HepG2 (cell line): Measurements from ENCODE around the gene SERPINI1. TPM values are rescaled to one million over a fixed set of nuclear protein-coding genes. Genes with fewer than 3 reads are reported as not detected.
A peak's percentile ranks its signal among the peaks of the same experiment; 100 is the strongest.

Source experiments
- ATAC-seq: fragments of 200-7000 bp; cut with Tn5 transposase; 3 replicates; pipeline ENCODE4 v1.9.1; 2020; ENCODE audit warnings: mild to moderate bottlenecking, moderate library complexity
- BruUV-seq: library from RNA; stranded (reverse); fragments of 400-500 nt; replicated peaks from 2 replicates; lab custom pipeline; 2021; lab: Mats Ljungman, UMichigan
- CTCF ChIA-PET: fragments of 300-600 bp; formaldehyde crosslinking; extraction: SDS; loops from one replicate; lab custom pipeline; 2021; ENCODE audit warnings: low total read pairs, inconsistent platforms, low intra/inter-chr PET ratio; lab: Yijun Ruan, JAX
- POLR2A ChIA-PET: fragments of 350-600 bp; sonication (Branson Sonifier 250); formaldehyde crosslinking; loops from one replicate; lab custom pipeline; 2020; ENCODE audit warnings: antibody characterized with exemption, inconsistent platforms; lab: Yijun Ruan, JAX
- DNase-seq: peaks from one replicate; pipeline ENCODE4 v3.0.0-alpha.2; 2015; ENCODE audit warnings: low spot score
- FAIRE-seq: peaks from 3 replicates; lab custom pipeline; 2011; peaks lifted over from hg19 to GRCh38; lab: Jason Lieb, UNC
- H2AFZ ChIP-seq: one replicate; pipeline ENCODE4 v1.6.1; 2011; ENCODE audit warnings: low read length, inconsistent platforms
- H3K27ac ChIP-seq: fragments of 300-600 bp; 3 replicates; pipeline ENCODE4 v1.8.0; 2011; ENCODE audit warnings: mixed run types, mild to moderate bottlenecking, mixed read lengths, low read length, inconsistent platforms; ENCODE audit not compliant: insufficient read depth; ENCODE audit errors: extremely low read length
- H3K27me3 ChIP-seq, 2 experiments: fragments of 200-600 bp in 1 of 2; 2 replicates in 1 of 2; 3 replicates in 1 of 2; pipeline versions ENCODE4 v1.6.0 to v1.8.0; 2011; ENCODE audit warnings: low read length in 2 of 2, mild to moderate bottlenecking in 2 of 2, moderate library complexity in 2 of 2, inconsistent platforms in 1 of 2; ENCODE audit not compliant: insufficient read depth in 2 of 2, control insufficient read depth in 1 of 2
- H3K36me3 ChIP-seq, 2 experiments: fragments of 200-600 bp in 1 of 2; replicated peaks in 1 of 2; 2 replicates in 1 of 2; 3 replicates in 1 of 2; pipeline versions ENCODE4 v1.5.1 to v1.8.0; 2011; ENCODE audit warnings: low read length in 2 of 2, inconsistent platforms in 1 of 2; ENCODE audit not compliant: insufficient read depth in 2 of 2, control insufficient read depth in 1 of 2
- H3K4me1 ChIP-seq: 2 replicates; pipeline ENCODE4 v1.5.1; 2012; ENCODE audit warnings: low read length, inconsistent platforms; ENCODE audit not compliant: insufficient read depth
- H3K4me2 ChIP-seq: 2 replicates; pipeline ENCODE4 v1.6.0; 2011; ENCODE audit warnings: low read depth, low read length, inconsistent platforms
- H3K4me3 ChIP-seq, 3 experiments: fragments of 200-600 bp in 1 of 3; sonication (generic), shearing (Covaris generic) in 1 of 3; replicated peaks in 1 of 3; 2 replicates each; pipeline ENCODE4 v1.5.1; 2011 to 2016; ENCODE audit warnings: low read length in 3 of 3, inconsistent platforms in 2 of 3, low read depth in 2 of 3, mild to moderate bottlenecking in 2 of 3, control low read depth in 1 of 3, mixed read lengths in 1 of 3; ENCODE audit not compliant: insufficient read depth in 1 of 3
- H3K79me2 ChIP-seq: one replicate; pipeline ENCODE4 v1.6.1; 2011; ENCODE audit warnings: low read length, inconsistent platforms; ENCODE audit not compliant: insufficient read depth
- H3K9ac ChIP-seq: 2 replicates; pipeline ENCODE4 v1.6.0; 2011; ENCODE audit warnings: mild to moderate bottlenecking, low read depth, low read length, inconsistent platforms; ENCODE audit not compliant: insufficient read depth
- H3K9me3 ChIP-seq: 2 replicates; pipeline ENCODE4 v1.5.1; 2012; ENCODE audit warnings: mild to moderate bottlenecking, low read length
- H4K20me1 ChIP-seq: 2 replicates; pipeline ENCODE4 v1.6.0; 2011; ENCODE audit warnings: inconsistent platforms, mild to moderate bottlenecking, low read length, moderate library complexity; ENCODE audit not compliant: insufficient read depth
- AKNA ChIP-seq: sonication (generic); formaldehyde crosslinking; IDR thresholded peaks from 2 replicates; pipeline ENCODE4 v1.4.0; 2020; ENCODE audit warnings: missing genetic modification reagents, borderline replicate concordance
- ERF ChIP-seq: IDR thresholded peaks from 2 replicates; pipeline ENCODE4 v1.6.1; 2018; ENCODE audit warnings: missing biosample characterization, missing genetic modification reagents
- KAT8 ChIP-seq: IDR thresholded peaks from 2 replicates; pipeline ENCODE4 v1.6.1; 2016; ENCODE audit warnings: missing genetic modification reagents, missing compliant biosample characterization
- PITX1 ChIP-seq: sonication (generic); formaldehyde crosslinking; IDR thresholded peaks from 2 replicates; pipeline ENCODE4 v1.5.1; 2020; ENCODE audit warnings: mild to moderate bottlenecking, missing genetic modification reagents
- SMAD3 ChIP-seq: sonication (generic); formaldehyde crosslinking; IDR thresholded peaks from 2 replicates; pipeline ENCODE4 v1.4.0; 2020; ENCODE audit warnings: missing genetic modification reagents
- TOPORS ChIP-seq: sonication (generic); formaldehyde crosslinking; IDR thresholded peaks from 2 replicates; pipeline ENCODE4 v1.8.0; 2023; ENCODE audit warnings: mild to moderate bottlenecking, missing genetic modification reagents
- ZNF142 ChIP-seq: sonication (generic); formaldehyde crosslinking; IDR thresholded peaks from 2 replicates; pipeline ENCODE4 v1.4.0; 2020; ENCODE audit warnings: missing genetic modification reagents
- ZNF710 ChIP-seq: sonication (generic); formaldehyde crosslinking; IDR thresholded peaks from 2 replicates; pipeline ENCODE4 v1.5.0; 2020; ENCODE audit warnings: mild to moderate bottlenecking, missing genetic modification reagents, borderline replicate concordance
- WGBS: methylation state at CpG from one replicate; pipeline ENCODE4 v1.1.6; 2017; ENCODE audit warnings: low lambda C conversion rate; 5-methylcytosine and 5-hydroxymethylcytosine counted together
- in situ Hi-C: cut with HindIII; loops from 2 replicates; pipeline ENCODE4 v1.10.0; 2017; ENCODE audit warnings: low pct_unique_long_range_greater_than_20kb; ENCODE audit not compliant: extremely low pct_ligation_motif_present
- intact Hi-C: fragments of 100-400 bp; cut with micrococcal nuclease; formaldehyde crosslinking; loops from one replicate; pipeline ENCODE4 v1.10.0; 2022; ENCODE audit not compliant: unreplicated experiment
- polyA plus RNA-seq, 8 experiments: library from polyadenylated mRNA; depleted of rRNA in 3 of 8; stranded (reverse) in 7 of 8; unstranded in 1 of 8; fragments of >200 nt; fragmentation: Illumina TruSeq in 4 of 8; extraction: Trizol in 4 of 8; gene quantifications; 2 replicates each; pipeline versions ENCODE4 v1.2.1 to v1.2.3, GENCODE V29; 2011 to 2016; ENCODE audit warnings: low read depth in 4 of 8, missing spikeins in 1 of 8, mixed read lengths in 1 of 8; ENCODE audit not compliant: insufficient read depth in 1 of 8
- total RNA-seq, 5 experiments: library from RNA; depleted of rRNA; stranded (reverse); fragments of >200 nt; fragmentation: Illumina TruSeq; extraction: Trizol; gene quantifications; 2 replicates each; pipeline ENCODE4 v1.2.3, GENCODE V29; 2016; ENCODE audit warnings: low read depth in 1 of 5

Gene SERPINI1
- total and polyA plus RNA-seq, 2 of the 13 experiments (the other 11 are each of a cell fraction or from before 2014, with no cell fraction given) = 14.7 to 58.0 TPM

- TF ChIP-seq ZNF142 (CRISPR knock-in tag) (no peak), PITX1 (CRISPR knock-in tag) (no peak)
Measured at GRCh38 chr3:167731393-167731792, 4.1 kb upstream of the SERPINI1 start (continued).

- Histone ChIP-seq H3K9ac (no peak overlapping the region), H3K27ac (no peak overlapping the region), H3K4me1 (peaks cover 69% of the 10 kb centered on the region), H3K36me3 (no peaks in the 10 kb centered on the region), H2AFZ (no peak overlapping the region), H3K27me3 (peaks cover 0 to 4% of the 10 kb centered on the region in 2 experiments; a peak in 1 of 5 replicates), H3K9me3 (no peaks in the 10 kb centered on the region), H3K4me3 (peak overlapping the region; percentile 95 to 98 (median 98); a peak in 4 of 6 replicates), H3K4me2 (peak overlapping the region; percentile 73), H3K79me2 (peaks cover 79% of the 10 kb centered on the region), H4K20me1 (peaks cover 22% of the 10 kb centered on the region)
- BruUV-seq = no TSS peak
- no peak for ATAC-seq
- intact Hi-C loops = loop anchor here (10.0 kb wide), 1 partner anchor 362 kb away; the partner anchor contains the start of gene GOLIM4
- POLR2A ChIA-PET = interaction anchor here (1.3 kb wide), 1 partner anchor 15 kb away, joined by 4 read pairs; no protein-coding TSS in a partner anchor
- CTCF ChIA-PET = no interaction called here
- DNase-seq = no peak
- in situ Hi-C loops = no loop called here
- FAIRE-seq = no peak
- WGBS = 63% methylated on average over 7 of the region's 7 CpGs
- no peak for TF ChIP-seq AKNA (CRISPR knock-in tag)
- TF ChIP-seq ERF (CRISPR knock-in tag) = no peak
- TF ChIP-seq KAT8 (CRISPR knock-in tag) = no peak
- TF ChIP-seq TOPORS = no peak
- TF ChIP-seq ZNF710 (CRISPR knock-in tag) = no peak
- no peak for TF ChIP-seq SMAD3 (CRISPR knock-in tag)
Measured at GRCh38 chr3:167732313-167733065, 3.0 kb upstream of the SERPINI1 start.
